Muscle layer of colon (tissue), 2 donors: ENCODE measurements around the gene TRPM2.

Source experiments
- H3K27ac ChIP-seq: one replicate; pipeline ENCODE4 v1.7.0; 2013; ENCODE audit warnings: low read depth, mild to moderate bottlenecking, low read length, moderate library complexity
- H3K27me3 ChIP-seq, 2 donors: one replicate each; pipeline ENCODE4 v1.7.0; 2013; ENCODE audit warnings: low read length in 2 of 2, mild to moderate bottlenecking in 2 of 2; ENCODE audit not compliant: insufficient read depth in 2 of 2, control insufficient read depth in 1 of 2
- H3K36me3 ChIP-seq: one replicate; pipeline ENCODE4 v1.7.0; 2013; ENCODE audit warnings: mild to moderate bottlenecking, low read length; ENCODE audit not compliant: insufficient read depth
- H3K4me1 ChIP-seq: one replicate; pipeline ENCODE4 v1.7.0; 2013; ENCODE audit warnings: mild to moderate bottlenecking, low read length; ENCODE audit not compliant: insufficient read depth
- H3K4me3 ChIP-seq, 2 donors: one replicate each; pipeline ENCODE4 v1.7.0; 2013; ENCODE audit warnings: low read length in 2 of 2, low read depth in 1 of 2, mild to moderate bottlenecking in 1 of 2, moderate library complexity in 1 of 2
- H3K9ac ChIP-seq: one replicate; pipeline ENCODE4 v1.7.0; 2013; ENCODE audit warnings: low read length
- H3K9me3 ChIP-seq: one replicate; pipeline ENCODE4 v1.7.0; 2013; ENCODE audit warnings: mild to moderate bottlenecking, low read length
- donor health status: abdominal sarcoma.
- donor health status: Adenocarcinoma of cecum.

TRPM2 gene

DNA sequence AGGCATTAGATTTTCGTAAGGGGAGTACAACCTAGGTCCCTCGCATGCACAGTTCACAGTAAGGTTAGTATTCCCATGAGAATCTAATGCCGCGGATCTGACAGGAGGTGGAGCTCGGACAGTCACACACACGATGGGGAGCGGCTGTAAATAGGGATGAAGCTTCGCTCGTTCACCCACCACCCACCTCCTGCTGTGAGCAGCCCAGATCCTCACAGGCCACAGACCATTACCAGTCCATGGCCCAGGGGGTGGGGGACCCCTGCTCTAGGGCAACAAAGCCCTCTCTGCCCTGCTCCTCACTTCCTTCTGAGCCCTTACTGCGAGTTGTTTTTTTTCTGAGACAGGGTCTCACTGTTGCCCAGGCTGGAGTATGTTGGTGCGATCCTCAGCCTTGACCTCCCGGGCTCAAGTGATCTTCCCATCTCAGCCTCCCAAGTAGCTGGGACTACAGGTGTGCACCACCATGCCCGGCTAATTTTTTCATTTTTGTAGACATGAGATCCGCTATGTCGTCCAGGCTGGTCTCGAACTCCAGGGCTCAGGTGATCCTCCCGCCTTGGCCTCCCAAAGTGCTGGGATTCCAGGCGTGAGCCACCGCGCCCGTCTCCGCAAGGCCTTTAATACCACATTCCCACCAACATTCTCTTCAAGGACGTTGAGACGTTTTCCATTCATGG is 21.3 kb downstream of the TRPM2 start:
- H3K9ac ChIP-seq, result no peak overlapping the region
- no peaks in the 10 kb centered on the region for H3K36me3 ChIP-seq
- H3K9me3 ChIP-seq, result no peaks in the 10 kb centered on the region
- H3K27me3 ChIP-seq, result peaks cover 6 to 34% of the 10 kb centered on the region in 2 donors
- H3K27ac ChIP-seq, result no peak overlapping the region
- H3K4me1 ChIP-seq, result no peaks in the 10 kb centered on the region
- no peak overlapping the region for H3K4me3 ChIP-seq

DNA sequence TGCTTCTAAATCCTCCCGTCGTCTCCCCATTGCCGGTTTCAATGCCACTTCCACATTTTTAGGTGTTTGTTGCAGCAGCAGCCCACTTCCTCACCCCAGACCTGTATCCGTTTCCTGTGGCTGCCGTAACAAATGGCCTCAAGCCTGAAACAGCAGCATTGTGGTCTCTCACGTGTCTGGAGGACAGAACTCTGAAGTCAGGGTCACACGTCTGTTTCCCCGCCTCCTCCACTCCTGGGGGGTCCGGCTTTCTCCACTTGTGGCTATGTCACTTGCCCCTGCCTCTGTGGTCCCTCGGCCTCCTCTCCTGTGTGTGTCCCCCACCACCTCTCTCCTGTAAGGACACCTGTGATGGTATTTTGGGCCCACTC is 21.8 kb downstream of the TRPM2 start:
- no peak overlapping the region for H3K9ac ChIP-seq
- no peaks in the 10 kb centered on the region for H3K4me1 ChIP-seq
- H3K9me3 ChIP-seq, result no peaks in the 10 kb centered on the region
- H3K4me3 ChIP-seq, result no peak overlapping the region
- H3K36me3 ChIP-seq, result no peaks in the 10 kb centered on the region
- H3K27me3 ChIP-seq, result peaks cover 3 to 29% of the 10 kb centered on the region in 2 donors
- no peak overlapping the region for H3K27ac ChIP-seq

DNA sequence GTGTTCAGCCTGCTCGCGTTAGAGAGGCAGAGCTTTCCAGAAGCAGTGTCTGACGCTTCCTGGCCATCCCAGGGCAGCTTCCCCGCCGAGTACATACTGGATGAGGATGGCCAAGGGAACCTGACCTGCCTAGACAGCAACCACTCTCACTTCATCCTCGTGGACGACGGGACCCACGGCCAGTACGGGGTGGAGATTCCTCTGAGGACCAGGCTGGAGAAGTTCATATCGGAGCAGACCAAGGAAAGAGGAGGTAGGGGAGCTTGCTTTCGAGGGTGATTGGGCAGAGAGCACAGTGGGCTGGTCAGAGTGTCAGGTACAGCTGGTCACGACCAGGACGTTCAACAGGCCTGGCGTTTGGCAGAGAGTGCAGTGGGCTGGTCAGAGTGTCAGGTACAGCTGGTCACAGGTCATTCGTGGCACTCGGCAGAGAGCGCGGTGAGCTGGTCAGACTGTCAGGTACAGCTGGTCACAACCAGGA is 22.4 kb downstream of the TRPM2 start:
- Histone ChIP-seq H3K4me1 (no peaks in the 10 kb centered on the region), H3K27me3 (peaks cover 0 to 25% of the 10 kb centered on the region in 2 donors), H3K27ac (no peak overlapping the region), H3K9ac (no peak overlapping the region), H3K36me3 (no peaks in the 10 kb centered on the region), H3K4me3 (no peak overlapping the region), H3K9me3 (no peaks in the 10 kb centered on the region)

DNA sequence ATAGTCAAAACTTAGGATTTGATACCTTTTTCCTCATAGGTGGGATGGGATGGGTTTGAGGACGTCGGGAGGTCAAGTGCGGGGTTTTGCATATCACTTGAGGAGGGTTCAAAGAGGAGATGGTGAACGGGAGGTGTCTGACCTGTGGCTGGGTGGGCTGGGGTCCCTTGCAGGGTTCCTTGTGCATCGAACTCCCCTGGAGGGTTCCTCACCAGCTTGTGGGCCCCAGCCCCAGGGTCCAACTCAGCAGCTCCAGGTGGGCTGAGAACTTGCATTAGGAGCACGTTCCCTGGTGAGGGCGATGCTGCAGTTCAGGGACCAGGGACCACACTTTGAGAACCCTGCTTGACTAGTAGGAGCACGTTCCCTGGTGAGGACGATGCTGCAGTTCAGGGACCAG is 23.2 kb downstream of the TRPM2 start:
- Histone ChIP-seq H3K27ac (no peak overlapping the region), H3K36me3 (no peaks in the 10 kb centered on the region), H3K9me3 (no peaks in the 10 kb centered on the region), H3K4me1 (no peaks in the 10 kb centered on the region), H3K27me3 (peaks cover 0 to 25% of the 10 kb centered on the region in 2 donors), H3K4me3 (no peak overlapping the region), H3K9ac (no peak overlapping the region)

DNA sequence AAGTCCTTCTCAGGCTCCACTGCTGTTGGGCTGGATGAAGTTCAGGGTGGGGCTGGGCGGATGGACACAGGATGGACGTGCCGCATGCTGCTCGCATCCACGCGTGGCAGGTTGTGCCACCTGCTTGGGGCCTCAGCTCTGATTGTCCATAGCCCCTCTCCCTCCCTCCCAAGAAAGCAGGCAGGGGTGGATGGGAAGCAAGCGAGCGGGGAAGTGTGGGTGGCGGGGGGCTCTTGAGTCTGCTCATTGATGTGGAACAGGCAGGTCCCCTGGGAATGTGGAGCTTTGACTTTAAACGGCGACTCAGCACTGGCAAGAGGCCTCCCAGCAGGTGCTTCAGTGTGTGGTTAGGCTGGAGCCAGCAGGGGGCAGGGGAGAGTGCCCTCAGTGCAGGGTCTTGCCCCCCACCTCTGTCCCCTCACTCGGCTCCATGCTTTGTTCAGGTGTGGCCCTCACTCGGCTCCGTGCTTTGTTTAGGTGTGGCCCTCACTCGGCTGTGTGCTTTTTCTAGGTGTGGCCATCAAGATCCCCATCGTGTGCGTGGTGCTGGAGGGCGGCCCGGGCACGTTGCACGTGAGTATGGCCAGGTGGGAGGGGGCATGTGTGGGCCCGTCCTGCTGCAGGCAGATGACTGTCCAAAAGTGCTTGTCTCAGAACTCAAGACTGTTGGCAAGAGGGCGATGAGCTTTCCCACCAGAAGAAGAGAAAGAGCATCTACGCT is 23.9 kb downstream of the TRPM2 start:
- no peak overlapping the region for H3K27ac ChIP-seq
- no peaks in the 10 kb centered on the region for H3K36me3 ChIP-seq
- no peak overlapping the region for H3K9ac ChIP-seq
- no peak overlapping the region for H3K4me3 ChIP-seq
- H3K27me3 ChIP-seq, result peaks cover 0 to 25% of the 10 kb centered on the region in 2 donors
- H3K4me1 ChIP-seq, result no peaks in the 10 kb centered on the region
- no peaks in the 10 kb centered on the region for H3K9me3 ChIP-seq

DNA sequence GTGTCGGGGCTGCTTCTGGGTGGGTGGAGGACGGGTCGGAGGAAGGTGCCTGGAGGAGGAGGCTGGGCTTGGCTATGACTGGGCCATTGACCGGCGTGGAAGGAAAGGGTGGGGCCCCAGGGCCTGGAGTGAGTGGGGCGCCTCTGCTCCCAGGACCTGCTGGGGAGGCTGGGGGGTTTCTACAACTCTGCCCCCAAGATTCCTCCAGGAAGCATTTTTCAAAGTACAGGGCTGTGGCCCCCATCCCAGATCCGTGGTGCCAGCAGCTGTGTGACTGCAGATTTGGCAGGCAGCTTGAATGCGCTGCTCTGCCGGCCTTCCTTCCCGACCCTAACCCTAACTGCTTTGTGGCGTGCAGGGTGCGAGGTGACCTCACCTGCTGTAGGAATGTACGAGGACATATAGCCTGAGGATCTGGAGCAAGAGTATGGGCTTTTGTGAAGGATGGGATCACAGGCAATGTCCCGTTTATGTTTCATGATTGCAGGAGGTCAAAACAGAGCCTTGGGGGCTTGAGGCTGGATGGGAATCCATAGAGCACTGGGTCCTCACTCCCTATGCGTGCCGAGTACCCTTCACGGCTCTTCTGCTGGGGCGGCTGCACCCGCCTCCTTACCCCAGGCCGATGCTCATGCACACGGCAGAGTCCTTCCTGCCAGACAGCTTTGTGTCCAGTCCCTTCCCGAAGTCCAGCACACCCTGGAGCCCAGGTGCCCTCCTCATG is 24.7 kb downstream of the TRPM2 start:
- H3K27me3 ChIP-seq, result peaks cover 0 to 25% of the 10 kb centered on the region in 2 donors
- H3K36me3 ChIP-seq, result no peaks in the 10 kb centered on the region
- no peaks in the 10 kb centered on the region for H3K4me1 ChIP-seq

DNA sequence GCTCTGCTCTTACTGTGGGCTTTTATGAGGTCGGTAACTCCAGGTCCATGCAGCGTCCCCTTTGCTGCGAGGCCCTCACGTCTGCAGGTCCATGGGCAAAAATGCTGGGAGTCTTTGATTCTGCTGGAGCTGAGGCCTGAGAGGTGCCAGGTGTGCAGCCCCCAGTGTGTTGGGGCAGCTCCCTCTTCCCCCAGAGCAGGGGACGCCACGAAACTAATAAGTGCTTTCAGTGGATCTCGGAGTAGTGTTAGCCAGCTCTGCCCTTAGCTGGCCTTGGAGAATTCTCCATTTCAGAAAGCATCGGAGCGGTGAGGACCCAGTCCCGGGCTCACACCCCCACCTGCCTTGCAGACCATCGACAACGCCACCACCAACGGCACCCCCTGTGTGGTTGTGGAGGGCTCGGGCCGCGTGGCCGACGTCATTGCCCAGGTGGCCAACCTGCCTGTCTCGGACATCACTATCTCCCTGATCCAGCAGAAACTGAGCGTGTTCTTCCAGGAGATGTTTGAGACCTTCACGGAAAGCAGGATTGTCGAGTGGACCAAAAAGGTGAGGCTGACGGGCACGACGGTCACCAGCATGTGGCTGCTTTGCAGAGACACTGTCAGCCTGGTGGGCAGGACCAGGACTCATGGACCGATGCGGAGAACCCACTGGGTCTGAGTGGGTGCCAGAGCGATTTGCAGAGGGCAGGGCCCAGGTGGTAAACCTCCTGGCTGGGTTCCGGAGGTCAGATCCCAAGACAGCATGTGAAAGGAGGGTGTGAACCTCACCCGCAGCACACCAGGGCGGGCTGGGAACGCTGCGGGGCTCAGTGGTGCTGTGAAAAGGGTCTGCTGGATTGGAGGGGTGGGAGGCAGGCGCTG is 25.5 kb downstream of the TRPM2 start:
- Histone ChIP-seq H3K4me1 (no peaks in the 10 kb centered on the region), H3K27me3 (peaks cover 0 to 25% of the 10 kb centered on the region in 2 donors), H3K4me3 (no peak overlapping the region), H3K27ac (no peak overlapping the region), H3K9ac (no peak overlapping the region), H3K36me3 (no peaks in the 10 kb centered on the region), H3K9me3 (no peaks in the 10 kb centered on the region)

More for the DNA sequence above, 24.7 kb downstream of the TRPM2 start:
- H3K9ac ChIP-seq, result no peak overlapping the region
- no peaks in the 10 kb centered on the region for H3K9me3 ChIP-seq
- H3K27ac ChIP-seq, result no peak overlapping the region
- no peak overlapping the region for H3K4me3 ChIP-seq

DNA sequence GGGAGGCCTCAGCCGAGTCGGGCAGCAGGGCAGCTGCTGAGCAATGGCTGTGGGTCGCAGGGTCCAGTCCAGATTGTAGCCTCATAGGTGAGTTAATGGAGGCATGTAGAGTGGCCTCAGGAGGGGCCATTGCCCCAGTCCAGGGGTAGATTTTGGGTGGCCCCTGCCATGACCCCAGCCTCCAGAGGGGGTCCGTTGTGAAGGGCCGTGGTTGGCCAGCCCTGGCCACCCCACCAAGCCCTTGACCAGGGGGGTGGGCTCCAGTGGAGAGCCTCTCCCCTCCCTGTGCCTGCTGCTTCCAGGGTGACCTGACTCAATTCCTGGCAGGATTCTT is 26.1 kb downstream of the TRPM2 start:
- H3K9ac ChIP-seq, result no peak overlapping the region
- no peak overlapping the region for H3K27ac ChIP-seq
- H3K4me1 ChIP-seq, result no peaks in the 10 kb centered on the region
- H3K4me3 ChIP-seq, result no peak overlapping the region
- H3K9me3 ChIP-seq, result no peaks in the 10 kb centered on the region
- H3K36me3 ChIP-seq, result no peaks in the 10 kb centered on the region
- peaks cover 0 to 25% of the 10 kb centered on the region in 2 donors for H3K27me3 ChIP-seq

DNA sequence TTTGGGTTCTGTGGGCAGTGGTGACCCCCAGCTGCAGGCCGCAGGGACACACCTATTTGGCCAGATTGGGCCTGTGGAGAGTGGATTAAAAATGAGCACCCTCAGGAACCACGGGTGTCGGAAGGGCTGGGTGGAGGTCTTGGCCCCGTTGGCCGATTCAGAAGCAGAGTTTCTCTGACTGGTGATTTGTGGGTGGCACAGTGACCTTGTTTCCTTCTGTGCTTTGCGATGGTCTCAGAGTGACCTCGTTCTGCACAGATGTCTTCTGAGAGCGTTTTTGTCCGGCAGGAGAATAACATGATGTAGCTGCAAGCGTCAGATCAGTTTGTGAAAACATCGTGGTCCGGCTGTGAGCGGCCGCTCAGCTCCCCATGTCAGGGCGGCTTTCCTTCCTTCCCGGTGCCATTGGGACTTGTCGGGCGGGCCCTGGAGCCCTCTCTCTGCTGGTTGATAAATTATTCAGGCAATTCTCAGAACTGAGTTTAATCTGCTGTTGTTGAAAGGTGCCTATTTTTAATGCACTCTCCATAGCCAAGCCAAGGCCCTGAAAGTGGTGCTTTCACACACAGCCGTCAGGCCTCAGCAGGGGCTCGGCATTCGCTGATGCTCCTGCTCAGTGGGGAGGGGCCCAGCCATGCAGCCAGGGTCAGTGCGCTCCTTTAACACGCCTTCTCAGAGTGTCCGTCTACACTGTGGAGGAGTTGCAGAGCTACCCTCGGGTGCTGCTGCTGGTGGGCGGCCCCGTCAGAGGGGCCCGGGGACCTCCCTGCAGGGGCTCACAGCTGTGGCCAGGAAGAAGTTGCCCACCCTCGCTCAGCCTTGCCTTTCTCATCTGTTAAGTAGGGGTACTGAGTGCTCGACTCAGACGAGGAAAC is 26.8 kb downstream of the TRPM2 start:
- Histone ChIP-seq H3K27ac (no peak overlapping the region), H3K27me3 (peaks cover 0 to 25% of the 10 kb centered on the region in 2 donors), H3K4me3 (no peak overlapping the region), H3K9me3 (no peaks in the 10 kb centered on the region), H3K9ac (no peak overlapping the region), H3K4me1 (no peaks in the 10 kb centered on the region), H3K36me3 (no peaks in the 10 kb centered on the region)

DNA sequence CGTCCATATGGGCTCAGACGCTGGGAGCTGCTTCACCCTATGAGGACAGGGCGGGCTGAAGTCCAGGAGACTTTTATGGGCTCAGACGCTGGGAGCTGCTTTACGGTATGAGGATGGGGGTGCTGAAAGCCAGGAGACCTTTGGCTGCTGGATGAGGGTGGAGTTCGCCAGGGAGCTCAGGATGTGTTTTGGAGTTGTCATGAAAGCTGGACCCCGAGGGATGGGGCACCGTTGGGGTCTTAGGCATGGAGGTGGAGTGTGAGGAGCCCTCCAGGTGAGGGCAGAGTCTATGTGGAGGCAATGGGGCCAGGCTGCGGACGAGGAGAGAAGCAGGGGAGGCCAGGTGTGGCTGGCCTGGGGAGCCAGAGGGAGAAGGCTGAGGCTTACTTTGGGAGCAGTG is 27.5 kb downstream of the TRPM2 start:
- Histone ChIP-seq H3K9ac (no peak overlapping the region), H3K27me3 (peaks cover 0 to 22% of the 10 kb centered on the region in 2 donors), H3K4me1 (no peaks in the 10 kb centered on the region), H3K9me3 (no peaks in the 10 kb centered on the region), H3K4me3 (no peak overlapping the region), H3K27ac (no peak overlapping the region), H3K36me3 (no peaks in the 10 kb centered on the region)
